ENCODE data around the gene GNPTG.

GRCh38 chr16:1344499-1344898 is 7.2 kb upstream of the GNPTG start:
- no peak for TF ChIP-seq CTCF (IDR thresholded peaks at IDR 0.05)
- TF ChIP-seq EZH2 (IDR thresholded peaks at IDR 0.05; ENCODE audit: borderline replicate concordance, insufficient read depth, low read depth, low read length, poor library complexity, severe bottlenecking): no peak
